Tibial nerve (tissue), 3 donors: ENCODE data around the gene BHLHE40.

Source experiments
- CTCF ChIP-seq, 5 experiments: fragments of 200-600 bp in 3 of 5; fragments of 450-650 bp in 2 of 5; sonication (generic) in 3 of 5; IDR thresholded peaks; one replicate each; pipeline ENCODE4 v1.5.1; 2016 to 2019; ENCODE audit warnings: antibody characterized with exemption in 5 of 5, mild to moderate bottlenecking in 3 of 5, moderate library complexity in 2 of 5
- POLR2A ChIP-seq, 2 donors: fragments of 450-650 bp; IDR thresholded peaks; one replicate each; pipeline ENCODE4 v1.6.1; 2017; ENCODE audit warnings: antibody characterized with exemption in 2 of 2, mild to moderate bottlenecking in 2 of 2, moderate library complexity in 2 of 2

GRCh38 chr3:4956738-4957137 lies 22.5 kb upstream of the BHLHE40 start:
- no peak for TF ChIP-seq CTCF (IDR thresholded peaks at IDR 0.05)
- no peak for TF ChIP-seq POLR2A (IDR thresholded peaks at IDR 0.05)
